HCT116 (cell line): Measurements from ENCODE around the gene ZBTB20. TPM values are rescaled to one million over a fixed set of nuclear protein-coding genes. Genes with fewer than 3 reads are reported as not detected.

Source experiments
- ATAC-seq: fragments of 200-7000 bp; cut with Tn5 transposase; 2 replicates; pipeline ENCODE4 v1.9.1; 2020; ENCODE audit warnings: mild to moderate bottlenecking, moderate library complexity
- BruUV-seq: library from RNA; stranded (reverse); fragments of 400-500 nt; replicated peaks from 2 replicates; lab custom pipeline; 2021; lab: Mats Ljungman, UMichigan
- CTCF ChIA-PET: fragments of 300-600 bp; sonication (Branson Sonifier 250); formaldehyde crosslinking; loops from one replicate; lab custom pipeline; 2021; ENCODE audit warnings: antibody characterized with exemption; lab: Charles Lee
- POLR2A ChIA-PET: fragments of 300-600, 350-600 bp; sonication (Branson Sonifier 250); formaldehyde crosslinking; loops from one replicate; lab custom pipeline; 2021; ENCODE audit warnings: antibody characterized with exemption; lab: Charles Lee
- RAD21 ChIA-PET, 2 experiments: fragments of 300-600 bp; sonication (Branson Sonifier 250); formaldehyde crosslinking; loops; one replicate each; lab custom pipeline; 2023; ENCODE audit warnings: low total read pairs in 2 of 2; ENCODE audit not compliant: uncharacterized antibody in 2 of 2, unreplicated experiment in 2 of 2, low non-redundant PET in 1 of 2; lab: Charles Lee
- DNase-seq: peaks from one replicate; pipeline ENCODE4 v3.0.0-alpha.2; 2010; ENCODE audit warnings: low read depth, low spot score
- H2AFZ ChIP-seq: fragments of 200-600 bp; shearing (Covaris generic), sonication (generic); 2 replicates; pipeline ENCODE4 v1.6.1; 2017; ENCODE audit warnings: low read depth, mixed run types, mixed read lengths, antibody characterized with exemption, low read length; ENCODE audit not compliant: poor library complexity, severe bottlenecking
- H3K27ac ChIP-seq: 2 replicates; pipeline ENCODE4 v1.5.1; 2012; ENCODE audit warnings: low read depth, low read length
- H3K27me3 ChIP-seq: fragments of 200-600 bp; sonication (generic); 2 replicates; pipeline ENCODE4 v1.6.1; 2016; ENCODE audit warnings: mixed run types, low read length, mixed read lengths; ENCODE audit not compliant: insufficient read depth
- H3K36me3 ChIP-seq, 2 experiments: fragments of 200-500 bp in 1 of 2; fragments of 200-600 bp in 1 of 2; sonication (Bioruptor generic) in 1 of 2; sonication (generic) in 1 of 2; 2 replicates each; pipeline versions ENCODE4 v1.5.1 to v1.6.1; 2014 to 2016; ENCODE audit warnings: low read length in 2 of 2, inconsistent platforms in 1 of 2, mixed read lengths in 1 of 2, mixed run types in 1 of 2; ENCODE audit not compliant: insufficient read depth in 2 of 2, control insufficient read depth in 1 of 2
- H3K4me1 ChIP-seq, 2 experiments: fragments of 200-600 bp in 1 of 2; sonication (generic) in 1 of 2; 2 replicates each; pipeline versions ENCODE4 v1.5.1 to v1.6.1; 2012 to 2017; ENCODE audit warnings: low read length in 2 of 2, inconsistent platforms in 1 of 2, mild to moderate bottlenecking in 1 of 2, mixed read lengths in 1 of 2, mixed run types in 1 of 2, moderate library complexity in 1 of 2; ENCODE audit not compliant: insufficient read depth in 2 of 2, control insufficient read depth in 1 of 2
- H3K4me2 ChIP-seq: fragments of 200-600 bp; sonication (generic); 2 replicates; pipeline ENCODE4 v1.6.1; 2017; ENCODE audit warnings: mixed run types, low read length, mixed read lengths
- H3K4me3 ChIP-seq, 2 experiments: fragments of 200-600 bp in 1 of 2; sonication (generic) in 1 of 2; replicated peaks in 1 of 2; 2 replicates each; pipeline ENCODE4 v1.5.1; 2011 to 2016; ENCODE audit warnings: low read length in 2 of 2, control low read depth in 1 of 2, low read depth in 1 of 2, mild to moderate bottlenecking in 1 of 2, mixed read lengths in 1 of 2, mixed run types in 1 of 2
- H3K79me2 ChIP-seq: fragments of 200-600 bp; sonication (generic); 2 replicates; pipeline ENCODE4 v1.6.1; 2017; ENCODE audit warnings: mild to moderate bottlenecking, mixed run types, low read length, moderate library complexity, mixed read lengths; ENCODE audit not compliant: insufficient read depth
- H3K9ac ChIP-seq: fragments of 200-600 bp; sonication (generic); 2 replicates; pipeline ENCODE4 v1.6.1; 2016; ENCODE audit warnings: low read length, mixed read lengths
- H3K9me2 ChIP-seq: fragments of 200-600 bp; sonication (generic), shearing (Covaris generic); 2 replicates; pipeline ENCODE4 v1.6.1; 2017; ENCODE audit warnings: mixed run types, mild to moderate bottlenecking, moderate library complexity; ENCODE audit not compliant: insufficient read depth
- H3K9me3 ChIP-seq, 2 experiments: fragments of 200-500 bp in 1 of 2; fragments of 200-600 bp in 1 of 2; sonication (Bioruptor generic) in 1 of 2; sonication (generic) in 1 of 2; 2 replicates each; pipeline ENCODE4 v1.6.1; 2014 to 2017; ENCODE audit warnings: low read length in 2 of 2, mixed read lengths in 2 of 2, inconsistent platforms in 1 of 2, low read depth in 1 of 2, mild to moderate bottlenecking in 1 of 2, mixed run types in 1 of 2, moderate library complexity in 1 of 2; ENCODE audit not compliant: control insufficient read depth in 1 of 2, insufficient read depth in 1 of 2
- H4K20me1 ChIP-seq: fragments of 200-600 bp; sonication (generic), shearing (Covaris generic); 2 replicates; pipeline ENCODE4 v1.6.1; 2017; ENCODE audit warnings: mixed run types, mild to moderate bottlenecking, moderate library complexity; ENCODE audit not compliant: insufficient read depth
- CEBPB ChIP-seq: IDR thresholded peaks from 2 replicates; pipeline ENCODE4 v1.6.1; 2012; ENCODE audit warnings: low read depth
- EGR1 ChIP-seq: IDR thresholded peaks from 2 replicates; pipeline ENCODE4 v1.6.1; 2012; ENCODE audit warnings: low read depth
- ELF1 ChIP-seq: IDR thresholded peaks from 2 replicates; pipeline ENCODE4 v1.6.1; 2012; ENCODE audit warnings: low read depth, borderline replicate concordance
- EZH2 ChIP-seq: fragments of 200-600 bp; sonication (generic); IDR thresholded peaks from 2 replicates; pipeline ENCODE4 v1.6.1; 2017; ENCODE audit warnings: antibody characterized with exemption, mixed run types
- FOSL1 ChIP-seq: IDR thresholded peaks from 2 replicates; pipeline ENCODE4 v1.6.1; 2012; ENCODE audit warnings: low read depth
- JUND ChIP-seq: IDR thresholded peaks from 2 replicates; pipeline ENCODE4 v1.6.1; 2012
- POLR2A ChIP-seq: IDR thresholded peaks from 2 replicates; pipeline ENCODE4 v1.7.0; 2011; ENCODE audit warnings: borderline replicate concordance; ENCODE audit not compliant: insufficient read depth, insufficient read length; ENCODE audit errors: extremely low read depth
- POLR2AphosphoS5 ChIP-seq: IDR thresholded peaks from 2 replicates; pipeline ENCODE4 v1.6.1; 2011; ENCODE audit warnings: mild to moderate bottlenecking, low read depth, low read length, moderate library complexity
- RAD21 ChIP-seq: IDR thresholded peaks from 2 replicates; pipeline ENCODE4 v1.6.1; 2012; ENCODE audit warnings: low read depth, mild to moderate bottlenecking
- SIN3A ChIP-seq: IDR thresholded peaks from 2 replicates; pipeline ENCODE4 v1.6.1; 2012; ENCODE audit warnings: low read depth
- SP1 ChIP-seq: IDR thresholded peaks from 2 replicates; pipeline ENCODE4 v1.6.1; 2012; ENCODE audit warnings: low read depth
- SRF ChIP-seq: IDR thresholded peaks from 2 replicates; pipeline ENCODE4 v1.6.1; 2012; ENCODE audit warnings: low read depth
- YY1 ChIP-seq: IDR thresholded peaks from 2 replicates; pipeline ENCODE4 v1.6.1; 2011; ENCODE audit warnings: low read length, low read depth, moderate library complexity, mild to moderate bottlenecking; ENCODE audit not compliant: insufficient replicate concordance; ENCODE audit errors: extremely low read depth
- ZFX ChIP-seq: fragments of 450-650 bp; IDR thresholded peaks from 2 replicates; pipeline ENCODE4 v1.6.1; 2017
- ZNF274 ChIP-seq: fragments of 200-500 bp; sonication (Bioruptor generic); IDR thresholded peaks from 2 replicates; pipeline ENCODE4 v1.6.1; 2014; ENCODE audit warnings: mild to moderate bottlenecking, low read depth, low read length, inconsistent platforms
- intact Hi-C: fragments of 100-400 bp; cut with micrococcal nuclease; formaldehyde crosslinking; loops from 2 replicates; pipeline ENCODE4 v1.10.0; 2022
- total RNA-seq: library from RNA; stranded (reverse); gene quantifications from one replicate; pipeline ENCODE4 v1.2.1, GENCODE V29; 2021; ENCODE audit not compliant: unreplicated experiment
- TF ChIP-seq, protein P1 (sequence below): IDR thresholded peaks from 2 replicates; pipeline ENCODE4 v1.6.1; 2012; ENCODE audit warnings: low read depth
- TF ChIP-seq, protein P2 (sequence below): IDR thresholded peaks from 2 replicates; pipeline ENCODE4 v1.6.1; 2012
- TF ChIP-seq, protein P3 (sequence below): IDR thresholded peaks from 2 replicates; pipeline ENCODE4 v1.6.1; 2012
- TF ChIP-seq, protein P4 (sequence below): IDR thresholded peaks from 2 replicates; pipeline ENCODE4 v1.6.1; 2011; ENCODE audit warnings: mild to moderate bottlenecking, low read length, moderate library complexity; ENCODE audit not compliant: insufficient replicate concordance; ENCODE audit errors: extremely low read depth

ZBTB20 gene
- total RNA-seq, 1 experiment from 2014 or later = 42.1 TPM

DNA sequence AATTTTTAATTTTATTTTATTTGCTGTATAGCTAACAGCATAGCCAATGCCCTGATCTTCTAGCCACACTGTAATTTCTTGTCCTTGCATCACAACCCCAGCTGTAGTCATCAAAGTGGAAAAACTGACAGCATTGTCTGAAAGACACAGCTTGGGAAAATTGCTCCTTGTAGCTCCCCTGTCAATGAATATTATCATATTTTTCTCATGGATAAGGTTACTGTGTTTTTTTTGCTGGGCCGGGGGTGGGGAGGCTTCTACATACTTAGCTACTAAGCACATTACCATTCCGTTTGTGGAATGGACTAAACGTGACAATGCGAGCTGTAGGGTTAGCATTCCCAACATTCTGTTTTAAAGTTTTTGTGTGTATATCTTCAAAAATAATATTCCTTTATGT is 472.0 kb downstream of the ZBTB20 start:
- H3K79me2 ChIP-seq = peaks cover 62% of the 10 kb centered on the region
- H3K4me3 ChIP-seq = no peak overlapping the region
- no peaks in the 10 kb centered on the region for H3K9me3 ChIP-seq
- H3K4me1 ChIP-seq = peaks cover 29 to 36% of the 10 kb centered on the region in 2 experiments; a peak in 3 of 4 replicates
- ChIA-PET RAD21 (no interaction called here), CTCF (no interaction called here), POLR2A (interaction anchor here (0.6 kb wide), 2 partner anchors 114 to 163 kb away, joined by 4 read pairs; no protein-coding TSS in a partner anchor)
- H3K27ac ChIP-seq = no peak overlapping the region
- no peaks in the 10 kb centered on the region for H3K27me3 ChIP-seq
- DNase-seq (no peak), ATAC-seq (no peak)
- no peaks in the 10 kb centered on the region for H3K9me2 ChIP-seq
- no peaks in the 10 kb centered on the region for H4K20me1 ChIP-seq
- no peak overlapping the region for H2AFZ ChIP-seq
- intact Hi-C loops = no loop called here
- no peak overlapping the region for H3K9ac ChIP-seq
- 0 out of 2 replicates have a peak overlapping the region, but pooled peaks have one; percentile 10 for H3K4me2 ChIP-seq
- TF ChIP-seq EZH2 (no peak), ELF1 (no peak), ZNF274 (no peak), POLR2A (no peak), SRF (no peak), ZFX (no peak), FOSL1 (0 out of 2 replicates have a peak, but pooled peaks have one; percentile 44), SIN3A (no peak), RAD21 (no peak), YY1 (no peak), EGR1 (no peak), JUND (no peak; the same call in 1 of the 2 replicates), SP1 (peak; percentile 33; the same call in 1 of the 2 replicates), POLR2AphosphoS5 (no peak), CEBPB (peak; percentile 75)
- TF ChIP-seq, protein P1, sequence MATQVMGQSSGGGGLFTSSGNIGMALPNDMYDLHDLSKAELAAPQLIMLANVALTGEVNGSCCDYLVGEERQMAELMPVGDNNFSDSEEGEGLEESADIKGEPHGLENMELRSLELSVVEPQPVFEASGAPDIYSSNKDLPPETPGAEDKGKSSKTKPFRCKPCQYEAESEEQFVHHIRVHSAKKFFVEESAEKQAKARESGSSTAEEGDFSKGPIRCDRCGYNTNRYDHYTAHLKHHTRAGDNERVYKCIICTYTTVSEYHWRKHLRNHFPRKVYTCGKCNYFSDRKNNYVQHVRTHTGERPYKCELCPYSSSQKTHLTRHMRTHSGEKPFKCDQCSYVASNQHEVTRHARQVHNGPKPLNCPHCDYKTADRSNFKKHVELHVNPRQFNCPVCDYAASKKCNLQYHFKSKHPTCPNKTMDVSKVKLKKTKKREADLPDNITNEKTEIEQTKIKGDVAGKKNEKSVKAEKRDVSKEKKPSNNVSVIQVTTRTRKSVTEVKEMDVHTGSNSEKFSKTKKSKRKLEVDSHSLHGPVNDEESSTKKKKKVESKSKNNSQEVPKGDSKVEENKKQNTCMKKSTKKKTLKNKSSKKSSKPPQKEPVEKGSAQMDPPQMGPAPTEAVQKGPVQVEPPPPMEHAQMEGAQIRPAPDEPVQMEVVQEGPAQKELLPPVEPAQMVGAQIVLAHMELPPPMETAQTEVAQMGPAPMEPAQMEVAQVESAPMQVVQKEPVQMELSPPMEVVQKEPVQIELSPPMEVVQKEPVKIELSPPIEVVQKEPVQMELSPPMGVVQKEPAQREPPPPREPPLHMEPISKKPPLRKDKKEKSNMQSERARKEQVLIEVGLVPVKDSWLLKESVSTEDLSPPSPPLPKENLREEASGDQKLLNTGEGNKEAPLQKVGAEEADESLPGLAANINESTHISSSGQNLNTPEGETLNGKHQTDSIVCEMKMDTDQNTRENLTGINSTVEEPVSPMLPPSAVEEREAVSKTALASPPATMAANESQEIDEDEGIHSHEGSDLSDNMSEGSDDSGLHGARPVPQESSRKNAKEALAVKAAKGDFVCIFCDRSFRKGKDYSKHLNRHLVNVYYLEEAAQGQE = no peak
- TF ChIP-seq, protein P2, sequence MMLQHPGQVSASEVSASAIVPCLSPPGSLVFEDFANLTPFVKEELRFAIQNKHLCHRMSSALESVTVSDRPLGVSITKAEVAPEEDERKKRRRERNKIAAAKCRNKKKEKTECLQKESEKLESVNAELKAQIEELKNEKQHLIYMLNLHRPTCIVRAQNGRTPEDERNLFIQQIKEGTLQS = peak; percentile 55; the same call in 1 of the 2 replicates
- TF ChIP-seq, protein P3, sequence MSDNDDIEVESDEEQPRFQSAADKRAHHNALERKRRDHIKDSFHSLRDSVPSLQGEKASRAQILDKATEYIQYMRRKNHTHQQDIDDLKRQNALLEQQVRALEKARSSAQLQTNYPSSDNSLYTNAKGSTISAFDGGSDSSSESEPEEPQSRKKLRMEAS = no peak
- TF ChIP-seq, protein P4, sequence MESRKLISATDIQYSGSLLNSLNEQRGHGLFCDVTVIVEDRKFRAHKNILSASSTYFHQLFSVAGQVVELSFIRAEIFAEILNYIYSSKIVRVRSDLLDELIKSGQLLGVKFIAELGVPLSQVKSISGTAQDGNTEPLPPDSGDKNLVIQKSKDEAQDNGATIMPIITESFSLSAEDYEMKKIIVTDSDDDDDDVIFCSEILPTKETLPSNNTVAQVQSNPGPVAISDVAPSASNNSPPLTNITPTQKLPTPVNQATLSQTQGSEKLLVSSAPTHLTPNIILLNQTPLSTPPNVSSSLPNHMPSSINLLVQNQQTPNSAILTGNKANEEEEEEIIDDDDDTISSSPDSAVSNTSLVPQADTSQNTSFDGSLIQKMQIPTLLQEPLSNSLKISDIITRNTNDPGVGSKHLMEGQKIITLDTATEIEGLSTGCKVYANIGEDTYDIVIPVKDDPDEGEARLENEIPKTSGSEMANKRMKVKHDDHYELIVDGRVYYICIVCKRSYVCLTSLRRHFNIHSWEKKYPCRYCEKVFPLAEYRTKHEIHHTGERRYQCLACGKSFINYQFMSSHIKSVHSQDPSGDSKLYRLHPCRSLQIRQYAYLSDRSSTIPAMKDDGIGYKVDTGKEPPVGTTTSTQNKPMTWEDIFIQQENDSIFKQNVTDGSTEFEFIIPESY = no peak
- H3K36me3 ChIP-seq = no peaks in the 10 kb centered on the region; a peak in 1 of 4 replicates
- BruUV-seq = no TSS peak
